Fibroblast of skin of abdomen (primary cell): ENCODE measurements around the gene PTPN20. TPM values are rescaled to one million over a fixed set of nuclear protein-coding genes. Genes with fewer than 3 reads are reported as not detected.
"Not testable (repeated sequence)": the region's sequence is repeated elsewhere in the genome, so short reads cannot be mapped to it uniquely, and the experiment has no call there.

Experiments used
- DNase-seq: peaks from one replicate; pipeline ENCODE4 v3.0.0-alpha.2; 2013
- polyA plus RNA-seq, 2 experiments: library from polyadenylated mRNA; unstranded; fragments of 120-200 nt; gene quantifications; one replicate each; pipeline ENCODE4 v1.2.1, GENCODE V29; 2013; ENCODE audit not compliant: insufficient read length in 2 of 2

The PTPN20 gene
- 0.72 TPM for polyA plus RNA-seq (2013, experiment 1 of 2; ENCODE audit: insufficient read length)
- polyA plus RNA-seq (2013, experiment 2 of 2; ENCODE audit: insufficient read length): 0.38 TPM

GRCh38 chr10:46911144-46911876 is at the start of gene PTPN20:
TSS of gene PTPN20 (plus strand) at chr10:46911428. CDS start at chr10:46932500, 21,072 bp downstream.
- peak; percentile 0 for DNase-seq

GRCh38 chr10:46869716-46870115 is 41.5 kb upstream of the PTPN20 start:
- DNase-seq: not testable (repeated sequence)

- DNase-seq: not testable (repeated sequence)
These were observed 39.6 kb upstream of the PTPN20 start for GRCh38 chr10:46871583-46871982.

- not testable (repeated sequence) for DNase-seq
These were observed 35.9 kb upstream of the PTPN20 start for GRCh38 chr10:46875304-46875703.

- not testable (repeated sequence) for DNase-seq
These were observed 34.5 kb upstream of the PTPN20 start for GRCh38 chr10:46876773-46877172.

GRCh38 chr10:46878761-46879160 is 32.5 kb upstream of the PTPN20 start:
- not testable (repeated sequence) for DNase-seq

GRCh38 chr10:46890813-46891611 is 20.2 kb upstream of the PTPN20 start:
- DNase-seq: not testable (repeated sequence)

GRCh38 chr10:46896762-46897692 is 14.2 kb upstream of the PTPN20 start:
- not testable (repeated sequence) for DNase-seq

- DNase-seq: not testable (repeated sequence)
These were observed 10.0 kb upstream of the PTPN20 start for GRCh38 chr10:46901247-46901646.

GRCh38 chr10:46903874-46904273 is 7.4 kb upstream of the PTPN20 start:
- not testable (repeated sequence) for DNase-seq

GRCh38 chr10:46906359-46906758 is 4.9 kb upstream of the PTPN20 start:
- DNase-seq: not testable (repeated sequence)

GRCh38 chr10:46907185-46908117 is 3.8 kb upstream of the PTPN20 start:
- not testable (repeated sequence) for DNase-seq

GRCh38 chr10:46922498-46922897 is 11.3 kb downstream of the PTPN20 start:
- DNase-seq: not testable (repeated sequence)

GRCh38 chr10:46925156-46925555 is 13.9 kb downstream of the PTPN20 start:
- not testable (repeated sequence) for DNase-seq

- DNase-seq: not testable (repeated sequence)
These were observed 14.6 kb downstream of the PTPN20 start for GRCh38 chr10:46925853-46926252.

GRCh38 chr10:46928810-46929209 is 17.6 kb downstream of the PTPN20 start:
- not testable (repeated sequence) for DNase-seq

- not testable (repeated sequence) for DNase-seq
These were observed 21.2 kb downstream of the PTPN20 start for GRCh38 chr10:46932383-46932782.

- not testable (repeated sequence) for DNase-seq
These were observed 29.9 kb downstream of the PTPN20 start for GRCh38 chr10:46941091-46941490.

GRCh38 chr10:46948687-46949518 is 37.7 kb downstream of the PTPN20 start:
- not testable (repeated sequence) for DNase-seq

- DNase-seq: not testable (repeated sequence)
These were observed 41.3 kb downstream of the PTPN20 start for GRCh38 chr10:46952540-46952939.
